Stimulated activated CD4-positive, alpha-beta T cell treated with anti-CD3 and anti-CD28 coated beads, Interleukin-4, amount 100 ng/mL, for 4 hours (primary cell): ENCODE measurements around the gene SLC25A52.
"Not testable (repeated sequence)": the region's sequence is repeated elsewhere in the genome, so short reads cannot be mapped to it uniquely, and the experiment has no call there.

Experiments used
- DNase-seq, 2 experiments: peaks; one replicate each; pipeline ENCODE4 v3.0.0-alpha.2; 2020

Gene SLC25A52, protein sequence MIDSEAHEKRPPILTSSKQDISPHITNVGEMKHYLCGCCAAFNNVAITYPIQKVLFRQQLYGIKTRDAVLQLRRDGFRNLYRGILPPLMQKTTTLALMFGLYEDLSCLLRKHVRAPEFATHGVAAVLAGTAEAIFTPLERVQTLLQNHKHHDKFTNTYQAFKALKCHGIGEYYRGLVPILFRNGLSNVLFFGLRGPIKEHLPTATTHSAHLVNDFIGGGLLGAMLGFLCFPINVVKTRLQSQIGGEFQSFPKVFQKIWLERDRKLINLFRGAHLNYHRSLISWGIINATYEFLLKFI

DNA sequence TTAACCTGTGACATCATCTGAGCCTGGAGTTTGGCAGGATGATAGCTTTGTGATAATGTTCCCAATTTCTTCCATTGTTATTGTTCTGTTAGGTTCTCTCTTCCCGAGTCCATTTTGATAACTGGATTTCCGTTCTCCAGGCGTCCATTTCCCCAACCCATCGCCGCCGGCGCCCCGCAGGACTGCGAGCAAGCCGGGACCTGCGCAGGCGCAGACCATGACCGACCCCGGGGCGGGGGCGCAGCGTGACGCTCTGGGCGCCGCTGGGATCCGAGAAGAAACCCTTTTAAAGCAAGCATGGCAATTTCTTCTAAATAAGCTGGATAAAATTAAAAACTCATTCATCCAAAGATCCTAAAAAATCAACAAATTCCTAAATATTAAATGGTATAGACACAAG lies at the start of gene SLC25A52:
Gene SLC25A52 (minus strand): TSS at position 186 of the 400 bp plus-strand sequence. CDS start 219 bp downstream, outside the sequence.
- DNase-seq, result no peak

GRCh38 chr18:31809049-31809448 lies 48.4 kb upstream of the SLC25A52 start:
- DNase-seq, result not testable (repeated sequence)

DNA sequence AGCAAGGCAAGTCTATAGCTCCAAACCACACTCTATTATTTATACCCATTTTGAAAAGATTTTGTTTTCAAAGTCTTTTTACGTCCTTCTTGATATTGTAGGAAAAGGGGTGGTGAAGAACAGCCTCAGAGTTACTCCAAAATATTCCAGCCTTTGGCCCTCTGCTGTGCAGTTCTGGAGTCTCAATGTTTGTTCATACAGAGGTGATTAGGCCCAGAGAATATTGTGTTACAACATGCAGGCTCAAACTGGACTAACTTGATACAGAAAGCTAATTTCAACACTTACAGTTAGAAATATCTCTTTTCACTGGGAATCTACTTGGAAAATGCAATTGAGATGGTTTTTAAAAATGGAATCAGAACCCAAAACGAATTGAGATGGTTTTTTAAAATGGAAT lies 40.4 kb upstream of the SLC25A52 start:
- no peak for DNase-seq

- not testable (repeated sequence) for DNase-seq
These were observed 38.6 kb upstream of the SLC25A52 start for GRCh38 chr18:31799257-31799656.

DNA sequence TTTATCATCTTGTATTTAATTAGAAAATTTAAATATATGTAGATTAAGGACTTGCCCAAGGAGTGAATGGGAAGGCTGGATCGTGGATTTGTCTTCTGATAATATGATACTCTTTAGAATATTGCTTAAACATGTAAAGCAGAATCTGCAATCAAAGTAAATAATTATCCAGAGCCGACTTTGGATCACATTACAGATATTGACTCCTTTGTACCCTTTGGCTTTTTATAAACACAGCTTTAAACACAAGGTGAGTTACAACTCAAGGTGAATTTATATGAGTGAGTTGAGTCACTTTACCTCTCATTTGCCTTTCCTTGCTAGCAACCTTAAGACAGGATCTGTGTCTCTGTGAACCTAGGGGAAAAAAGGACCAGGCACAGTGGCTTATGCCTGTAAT lies 37.7 kb upstream of the SLC25A52 start:
- no peak for DNase-seq

DNA sequence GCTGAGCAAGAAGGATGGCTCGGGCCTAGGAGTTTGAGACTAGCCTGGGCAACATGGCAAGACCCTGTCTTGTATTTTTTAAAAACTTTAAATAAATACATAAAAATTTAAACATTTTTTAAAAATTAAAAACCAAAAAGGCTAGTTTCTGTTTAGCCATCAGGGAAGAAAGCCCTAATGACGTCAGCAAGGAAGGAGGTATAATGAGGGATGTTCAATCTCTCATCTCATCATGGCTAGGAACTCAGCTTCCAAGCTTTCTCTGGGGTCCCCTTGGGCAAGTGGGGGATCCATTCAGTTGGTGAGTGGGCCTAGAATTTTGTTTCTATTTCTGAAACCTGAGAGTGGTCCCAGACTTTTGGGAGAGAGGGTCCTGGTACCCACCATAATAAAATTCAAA lies 35.1 kb upstream of the SLC25A52 start:
- DNase-seq, result no peak

- DNase-seq, result no peak
These were observed 32.9 kb upstream of the SLC25A52 start for GRCh38 chr18:31793531-31793930.

DNA sequence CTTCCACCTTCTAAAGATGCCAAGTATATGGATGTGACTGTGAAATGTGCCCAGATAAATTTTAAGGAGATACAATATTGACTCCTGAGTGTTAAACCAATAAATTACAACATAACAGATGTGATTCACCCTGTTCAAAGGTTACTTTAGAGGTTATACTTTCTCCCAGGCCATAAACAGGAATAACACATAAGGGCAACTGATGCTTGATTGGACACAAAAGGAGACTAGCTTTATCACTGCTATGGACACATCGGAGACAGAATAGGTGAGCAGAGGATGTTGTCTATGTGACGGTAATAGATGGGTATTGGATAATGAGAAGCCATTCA lies 31.9 kb upstream of the SLC25A52 start:
- DNase-seq, result no peak

GRCh38 chr18:31791817-31792579 lies 31.3 kb upstream of the SLC25A52 start:
- DNase-seq, result no peak

GRCh38 chr18:31789409-31789808 lies 28.7 kb upstream of the SLC25A52 start:
- DNase-seq, result no peak

DNA sequence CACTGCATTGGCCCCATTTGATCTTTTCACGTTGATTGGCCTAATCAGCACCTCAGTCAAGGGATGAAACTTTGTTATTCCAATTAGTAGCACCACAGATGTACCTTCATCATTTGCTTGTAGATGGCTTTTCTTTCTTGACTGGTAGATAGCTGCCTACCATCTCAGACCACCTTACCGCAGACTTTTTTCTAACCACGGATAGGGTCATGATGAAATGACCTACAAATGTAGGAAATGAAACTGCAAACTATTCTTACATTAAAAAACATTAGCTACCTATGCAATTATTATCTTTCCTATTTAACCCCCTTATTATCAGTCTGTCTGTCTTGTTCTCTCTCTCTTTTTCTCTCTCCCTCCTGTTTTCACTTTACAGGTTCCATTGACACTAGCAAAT lies 22.4 kb upstream of the SLC25A52 start:
- no peak for DNase-seq

- DNase-seq, result no peak
These were observed 17.8 kb upstream of the SLC25A52 start for GRCh38 chr18:31778391-31778950.

DNA sequence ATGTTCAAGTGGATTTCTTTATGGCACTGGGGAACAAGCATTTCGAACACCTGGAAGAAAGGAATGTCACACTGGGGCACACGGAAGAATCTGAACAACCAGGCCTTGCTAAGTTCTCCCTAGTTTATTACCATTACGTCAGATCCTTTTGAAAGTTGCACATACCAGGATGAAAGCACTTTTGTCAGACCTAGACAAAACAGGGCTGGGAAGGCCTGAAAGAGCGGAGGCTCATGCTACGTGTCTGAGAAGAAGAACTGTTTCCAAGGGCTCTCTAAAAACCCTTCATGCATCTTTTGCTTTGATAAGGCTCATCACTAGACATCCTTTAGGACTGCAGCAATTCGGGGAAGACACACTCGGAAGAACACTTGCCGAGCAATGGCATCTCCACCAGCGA lies 15.4 kb upstream of the SLC25A52 start:
- DNase-seq, result no peak

GRCh38 chr18:31774962-31775361 lies 14.3 kb upstream of the SLC25A52 start:
- no peak for DNase-seq

DNA sequence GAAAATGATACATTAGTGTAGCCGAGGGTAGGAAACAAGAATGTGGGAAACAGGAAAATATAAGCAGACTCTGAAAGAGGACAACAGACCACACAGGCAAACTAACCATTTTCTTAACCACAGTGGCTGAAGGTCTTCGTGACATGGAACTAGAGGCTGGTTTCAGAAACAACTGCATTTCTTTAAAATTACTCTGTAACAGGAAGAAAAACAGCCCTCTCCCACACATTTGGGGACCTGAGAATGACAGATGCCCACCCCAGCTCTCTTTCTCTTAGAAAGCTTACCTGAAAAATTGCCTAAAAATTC lies 13.8 kb upstream of the SLC25A52 start:
- no peak for DNase-seq

DNA sequence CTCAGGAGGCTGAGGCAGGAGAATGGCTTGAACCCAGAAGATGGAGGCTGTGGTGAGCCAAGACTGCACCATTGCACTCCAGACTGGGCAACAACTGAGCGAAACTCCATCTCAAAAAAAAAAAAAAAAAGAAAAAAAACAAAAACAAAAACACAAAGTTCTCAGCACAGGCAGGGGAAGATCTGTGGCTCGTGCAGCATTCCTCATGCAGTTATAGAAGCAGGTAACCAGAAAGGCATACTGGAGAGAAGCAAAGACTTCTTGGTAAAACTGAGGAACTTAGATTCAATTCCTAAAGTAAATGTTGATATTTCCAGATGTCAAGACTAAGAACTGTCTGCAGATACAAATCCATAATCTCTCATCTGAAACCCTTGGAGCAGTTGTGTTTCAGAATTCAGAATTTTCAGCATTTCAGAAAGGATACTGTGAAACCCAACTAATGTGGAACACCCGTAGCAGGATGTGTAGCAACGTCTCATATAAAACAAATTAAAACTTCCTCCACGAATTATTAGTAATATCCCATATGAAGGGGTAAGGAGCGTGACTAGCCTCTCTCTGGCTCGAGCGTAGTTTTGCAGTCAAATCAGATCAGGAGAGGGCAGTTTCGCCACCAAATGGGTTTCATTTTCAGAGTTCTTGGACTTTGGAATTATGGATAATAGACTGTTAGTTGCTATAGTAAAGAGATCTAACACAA lies 13.2 kb upstream of the SLC25A52 start:
- DNase-seq, result no peak

GRCh38 chr18:31772699-31773098 lies 12.0 kb upstream of the SLC25A52 start:
- DNase-seq, result no peak

DNA sequence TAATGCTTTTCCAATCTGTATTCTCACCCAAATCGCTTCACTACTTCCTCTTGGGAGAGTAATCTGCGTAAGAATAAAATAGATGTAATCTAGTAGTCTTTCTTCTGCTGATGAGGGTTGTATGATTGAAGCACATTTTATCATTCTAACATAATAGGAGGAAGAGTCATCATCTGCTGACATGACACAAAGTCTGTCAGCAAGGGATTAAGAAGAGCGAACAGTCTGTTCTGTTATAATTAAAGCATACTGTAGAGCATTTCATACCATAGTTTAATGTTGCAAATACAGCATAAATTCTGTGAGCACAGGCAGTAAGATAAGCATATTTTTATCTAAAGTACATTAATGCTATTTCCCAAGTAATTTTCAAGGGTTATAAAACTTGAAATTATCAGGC lies 10.4 kb downstream of the SLC25A52 start:
- DNase-seq, result no peak

GRCh38 chr18:31746396-31746795 lies 14.3 kb downstream of the SLC25A52 start:
- no peak for DNase-seq

DNA sequence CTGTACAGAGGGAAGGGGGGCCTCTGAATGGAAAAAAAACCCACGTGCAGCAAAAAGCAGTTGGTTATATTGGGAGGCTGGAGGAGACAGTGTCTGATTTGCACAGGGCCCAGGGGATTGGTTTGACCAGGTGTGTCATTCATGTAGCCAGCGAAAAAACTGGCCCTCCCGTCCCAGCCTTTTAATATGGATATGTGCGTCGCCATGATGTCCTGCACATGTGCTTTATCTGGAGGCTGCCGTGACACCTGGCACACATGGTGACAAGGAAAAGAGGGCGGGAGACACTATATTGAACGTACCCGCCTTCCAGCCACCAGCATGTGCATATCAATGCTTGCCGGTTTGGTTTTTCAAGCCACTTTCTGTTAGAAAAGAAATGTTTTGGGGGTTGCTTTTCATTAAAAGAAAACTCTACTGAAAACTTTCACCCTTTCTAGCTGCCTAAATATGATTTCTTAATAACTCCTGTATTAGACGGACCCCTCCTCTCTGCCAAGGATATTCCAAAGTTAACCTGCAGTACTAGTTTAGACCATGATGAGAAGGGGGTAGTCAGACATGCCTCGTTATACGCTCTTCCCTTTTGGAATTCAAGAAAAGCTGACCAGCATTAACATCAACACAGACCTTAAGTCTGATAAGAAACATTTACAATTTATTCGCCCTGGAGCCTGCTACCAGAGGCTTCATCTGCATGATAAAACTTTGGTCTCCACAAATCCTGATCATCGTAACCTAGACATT lies 16.2 kb downstream of the SLC25A52 start:
- DNase-seq, result no peak

- DNase-seq, result not testable (repeated sequence)
These were observed 17.1 kb downstream of the SLC25A52 start for GRCh38 chr18:31743600-31743999.

- DNase-seq, result peak; percentile 20 to 30
These were observed 19.5 kb downstream of the SLC25A52 start for GRCh38 chr18:31741097-31741735.

DNA sequence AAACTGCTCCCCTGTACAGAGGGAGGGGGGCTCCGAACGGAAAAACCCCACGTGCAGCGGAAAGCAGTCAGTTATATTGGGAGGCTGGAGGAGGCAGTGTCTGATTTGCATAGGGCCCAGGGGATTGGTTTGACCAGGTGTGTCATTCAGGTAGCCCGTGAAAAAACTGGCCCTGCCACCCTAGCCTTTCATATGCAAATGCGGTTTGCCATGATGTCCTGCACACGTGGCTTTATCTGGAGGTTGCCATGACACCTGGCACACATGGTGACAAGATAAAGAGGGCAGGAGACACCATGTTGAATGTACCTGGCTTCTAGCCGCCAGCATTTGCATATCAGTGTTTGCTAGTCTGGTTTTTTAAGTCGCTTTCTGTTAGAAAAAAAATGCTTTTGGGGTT lies 20.5 kb downstream of the SLC25A52 start:
- no peak for DNase-seq
